H9 (cell line): Measurements from ENCODE around the gene FDPS. TPM values are rescaled to one million over a fixed set of nuclear protein-coding genes. Genes with fewer than 3 reads are reported as not detected.
A peak's percentile ranks its signal among the peaks of the same experiment; 100 is the strongest.

Source experiments
- DNase-seq: peaks from one replicate; pipeline ENCODE4 v3.0.0-alpha.2; 2017
- H2AFZ ChIP-seq: one replicate; pipeline ENCODE4 v1.6.1; 2013; ENCODE audit warnings: mild to moderate bottlenecking, low read length, control low read depth, moderate library complexity
- H2AK5ac ChIP-seq: 2 replicates; pipeline ENCODE4 v1.6.1; 2013; ENCODE audit warnings: low read length, control low read depth, mixed read lengths; ENCODE audit not compliant: insufficient read length
- H2BK120ac ChIP-seq: one replicate; pipeline ENCODE4 v1.6.1; 2013; ENCODE audit warnings: low read depth, mild to moderate bottlenecking, low read length, control low read depth, inconsistent platforms; ENCODE audit not compliant: poor library complexity, severe bottlenecking
- H2BK12ac ChIP-seq: 2 replicates; pipeline ENCODE4 v1.6.1; 2013; ENCODE audit warnings: low read length, control low read depth, mixed read lengths, low read depth; ENCODE audit not compliant: insufficient read length
- H2BK15ac ChIP-seq: 2 replicates; pipeline ENCODE4 v1.6.1; 2013; ENCODE audit warnings: low read depth, low read length, control low read depth
- H2BK20ac ChIP-seq: one replicate; pipeline ENCODE4 v1.6.1; 2013; ENCODE audit warnings: low read depth, mild to moderate bottlenecking, low read length, control low read depth, inconsistent platforms; ENCODE audit not compliant: poor library complexity, severe bottlenecking
- H2BK5ac ChIP-seq: 2 replicates; pipeline ENCODE4 v1.6.1; 2013; ENCODE audit warnings: low read length, control low read depth, mixed read lengths; ENCODE audit not compliant: insufficient read length
- H3K14ac ChIP-seq: 2 replicates; pipeline ENCODE4 v1.6.1; 2013; ENCODE audit warnings: low read length, control low read depth; ENCODE audit not compliant: insufficient read depth
- H3K18ac ChIP-seq: 2 replicates; pipeline ENCODE4 v1.6.1; 2013; ENCODE audit warnings: low read depth, mild to moderate bottlenecking, mixed read lengths, low read length, control low read depth; ENCODE audit not compliant: insufficient read length
- H3K23ac ChIP-seq: 2 replicates; pipeline ENCODE4 v1.6.1; 2013; ENCODE audit warnings: low read length, control low read depth, mixed read lengths, low read depth; ENCODE audit not compliant: insufficient read length
- H3K23me2 ChIP-seq: 2 replicates; pipeline ENCODE4 v1.6.1; 2013; ENCODE audit warnings: low read depth, mild to moderate bottlenecking, mixed read lengths, low read length, control low read depth; ENCODE audit not compliant: insufficient read length, poor library complexity, severe bottlenecking
- H3K27ac ChIP-seq: 2 replicates; pipeline ENCODE4 v1.5.1; 2013; ENCODE audit warnings: low read length, control low read depth, mixed read lengths, low read depth; ENCODE audit not compliant: insufficient read length
- H3K27me3 ChIP-seq: 2 replicates; pipeline ENCODE4 v1.6.1; 2013; ENCODE audit warnings: low read length, control low read depth, inconsistent platforms; ENCODE audit not compliant: insufficient read depth
- H3K4ac ChIP-seq: 2 replicates; pipeline ENCODE4 v1.6.1; 2013; ENCODE audit warnings: low read depth, mild to moderate bottlenecking, control low read depth, inconsistent platforms, low read length, moderate library complexity
- H3K4me1 ChIP-seq: 2 replicates; pipeline ENCODE4 v1.6.1; 2013; ENCODE audit warnings: low read length, control low read depth, inconsistent platforms; ENCODE audit not compliant: insufficient read depth
- H3K4me2 ChIP-seq: 2 replicates; pipeline ENCODE4 v1.6.1; 2013; ENCODE audit warnings: low read length, control low read depth, mixed read lengths; ENCODE audit not compliant: insufficient read length, insufficient read depth
- H3K56ac ChIP-seq: 2 replicates; pipeline ENCODE4 v1.6.1; 2013; ENCODE audit warnings: low read depth, mild to moderate bottlenecking, mixed read lengths, low read length, control low read depth; ENCODE audit not compliant: insufficient read length
- H3K79me1 ChIP-seq: 2 replicates; pipeline ENCODE4 v1.6.1; 2013; ENCODE audit warnings: low read depth, mild to moderate bottlenecking, moderate library complexity, low read length, control low read depth, inconsistent platforms; ENCODE audit not compliant: insufficient read depth, poor library complexity, severe bottlenecking
- H3K79me2 ChIP-seq: 2 replicates; pipeline ENCODE4 v1.6.1; 2013; ENCODE audit warnings: low read length, control low read depth, inconsistent platforms; ENCODE audit not compliant: insufficient read depth
- H3K9ac ChIP-seq: 2 replicates; pipeline ENCODE4 v1.6.1; 2013; ENCODE audit warnings: low read length, control low read depth, mixed read lengths; ENCODE audit not compliant: insufficient read length; ENCODE audit errors: extremely low read depth
- H3K9me3 ChIP-seq: one replicate; pipeline ENCODE4 v1.6.1; 2013; ENCODE audit warnings: low read depth, low read length, inconsistent platforms; ENCODE audit not compliant: control insufficient read depth
- H3T11ph ChIP-seq: one replicate; pipeline ENCODE4 v1.6.1; 2013; ENCODE audit warnings: mild to moderate bottlenecking, low read length, control low read depth, inconsistent platforms
- H4K20me1 ChIP-seq: one replicate; pipeline ENCODE4 v1.6.1; 2013; ENCODE audit not compliant: control insufficient read depth, insufficient read length, insufficient read depth
- H4K5ac ChIP-seq: 2 replicates; pipeline ENCODE4 v1.6.1; 2013; ENCODE audit warnings: low read depth, mild to moderate bottlenecking, mixed read lengths, low read length, control low read depth; ENCODE audit not compliant: insufficient read length
- H4K8ac ChIP-seq: replicated peaks from 2 replicates; pipeline ENCODE4 v1.6.1; 2013; ENCODE audit warnings: low read length, control low read depth, mixed read lengths, low read depth; ENCODE audit not compliant: insufficient read length
- H4K91ac ChIP-seq: 2 replicates; pipeline ENCODE4 v1.6.1; 2013; ENCODE audit warnings: low read depth, mild to moderate bottlenecking, moderate library complexity, mixed read lengths, low read length, control low read depth; ENCODE audit not compliant: insufficient read length
- H3K27ac Mint-ChIP-seq, 3 experiments: 2 replicates in 2 of 3; 3 replicates in 1 of 3; pipeline ENCODE4 v1.8.0; 2020 to 2021; ENCODE audit warnings: mixed read lengths in 3 of 3, mild to moderate bottlenecking in 1 of 3, moderate library complexity in 1 of 3
- H3K27me3 Mint-ChIP-seq: 2 replicates; pipeline ENCODE4 v1.8.0; 2021; ENCODE audit warnings: low read depth, mild to moderate bottlenecking, moderate library complexity, mixed read lengths
- H3K36me3 Mint-ChIP-seq, 3 experiments: 2 replicates in 2 of 3; 3 replicates in 1 of 3; pipeline ENCODE4 v1.8.0; 2020 to 2021; ENCODE audit warnings: low read depth in 3 of 3, mixed read lengths in 3 of 3; ENCODE audit not compliant: insufficient read depth in 1 of 3
- H3K4me1 Mint-ChIP-seq, 2 experiments: 2 replicates each; pipeline ENCODE4 v1.8.0; 2020; ENCODE audit warnings: mixed read lengths in 2 of 2
- H3K4me3 Mint-ChIP-seq, 2 experiments: 2 replicates in 1 of 2; 3 replicates in 1 of 2; pipeline ENCODE4 v1.8.0; 2020 to 2021; ENCODE audit warnings: mild to moderate bottlenecking in 2 of 2, mixed read lengths in 2 of 2, moderate library complexity in 1 of 2
- H3K9me3 Mint-ChIP-seq, 2 experiments: 2 replicates in 1 of 2; 3 replicates in 1 of 2; pipeline ENCODE4 v1.8.0; 2020; ENCODE audit warnings: mild to moderate bottlenecking in 2 of 2, mixed read lengths in 2 of 2, moderate library complexity in 1 of 2
- CTCF ChIP-seq: fragments of 200-600 bp; sonication (generic); conservative IDR thresholded peaks from 3 replicates; pipeline ENCODE4 v1.8.0; 2021; ENCODE audit warnings: antibody characterized with exemption, mild to moderate bottlenecking
- WGBS: extraction: QIAGEN DNeasy Blood & Tissue Kit; methylation state at CpG from one replicate; pipeline ENCODE4 v1.1.7; 2013; ENCODE audit warnings: missing lambda C conversion rate, low lambda C conversion rate, mixed read lengths; ENCODE audit not compliant: insufficient read length; ENCODE audit errors: extremely low coverage; 5-methylcytosine and 5-hydroxymethylcytosine counted together
- total RNA-seq: library from RNA; stranded (reverse); gene quantifications from 2 replicates; pipeline ENCODE4 v1.2.1, GENCODE V29; 2021

The FDPS gene
- total RNA-seq, 1 experiment from 2014 or later = 273 TPM

GRCh38 chr1:155323729-155324036 is 15.0 kb downstream of the FDPS start:
- peaks cover 40 to 42% of the 10 kb centered on the region in 2 experiments for H3K4me1 Mint-ChIP-seq
- no peak overlapping the region for H2AK5ac ChIP-seq
- H3K9ac ChIP-seq = peak overlapping the region; percentile 39

More at GRCh38 chr1:155323729-155324036, 15.0 kb downstream of the FDPS start:
- H3K23ac ChIP-seq = no peak overlapping the region
- peak; percentile 89 for DNase-seq
- Mint-ChIP-seq H3K27ac (peak overlapping the region in 2 of 3 experiments; percentile 59 to 70; a peak in 3 of 7 replicates), H3K36me3 (peaks cover 5 to 41% (median 35%) of the 10 kb centered on the region in 3 experiments; a peak in 6 of 7 replicates), H3K9me3 (no peaks in the 10 kb centered on the region), H3K27me3 (no peaks in the 10 kb centered on the region; the same call in none of the 2 replicates), H3K4me3 (peak overlapping the region; percentile 93 to 96)
- no peaks in the 10 kb centered on the region for H3K79me2 ChIP-seq
- H3K14ac ChIP-seq = no peak overlapping the region
- no peak overlapping the region for H2BK120ac ChIP-seq
- no peak overlapping the region for H4K8ac ChIP-seq
- no peak overlapping the region for H2AFZ ChIP-seq
- TF ChIP-seq CTCF = no peak
- no CpG with 5 or more reads among the region's 29 CpGs for WGBS
- H3K23me2 ChIP-seq = peaks cover 31% of the 10 kb centered on the region
- no peaks in the 10 kb centered on the region for H3K27me3 ChIP-seq
- no peak overlapping the region for H4K5ac ChIP-seq
- H2BK12ac ChIP-seq = no peak overlapping the region
- no peaks in the 10 kb centered on the region for H3K79me1 ChIP-seq
- H3K4me1 ChIP-seq = peaks cover 2% of the 10 kb centered on the region; the same call in 1 of the 2 replicates
- H3K56ac ChIP-seq = no peak overlapping the region
- H2BK15ac ChIP-seq = no peak overlapping the region
- H3K4me2 ChIP-seq = peak overlapping the region; percentile 68
- H3K9me3 ChIP-seq = no peaks in the 10 kb centered on the region
- no peak overlapping the region for H3K4ac ChIP-seq
- H3K27ac ChIP-seq = no peak overlapping the region
- H2BK5ac ChIP-seq = no peak overlapping the region
- H3T11ph ChIP-seq = no peak overlapping the region
- H4K20me1 ChIP-seq = no peaks in the 10 kb centered on the region
- no peak overlapping the region for H4K91ac ChIP-seq
- peak overlapping the region; percentile 33 for H3K18ac ChIP-seq
- no peak overlapping the region for H2BK20ac ChIP-seq
